Stimulated activated CD4-positive, alpha-beta T cell treated with anti-CD3 and anti-CD28 coated beads, Interleukin-2, amount 100 ng/mL, for 48 hours (primary cell): ENCODE data around the gene MTARC2.
"Not testable (repeated sequence)": the region's sequence is repeated elsewhere in the genome, so short reads cannot be mapped to it uniquely, and the experiment has no call there.

ENCODE experiments used
- DNase-seq, 2 donors: peaks; one replicate each; pipeline ENCODE4 v3.0.0-alpha.2; 2020

MTARC2 gene

DNA sequence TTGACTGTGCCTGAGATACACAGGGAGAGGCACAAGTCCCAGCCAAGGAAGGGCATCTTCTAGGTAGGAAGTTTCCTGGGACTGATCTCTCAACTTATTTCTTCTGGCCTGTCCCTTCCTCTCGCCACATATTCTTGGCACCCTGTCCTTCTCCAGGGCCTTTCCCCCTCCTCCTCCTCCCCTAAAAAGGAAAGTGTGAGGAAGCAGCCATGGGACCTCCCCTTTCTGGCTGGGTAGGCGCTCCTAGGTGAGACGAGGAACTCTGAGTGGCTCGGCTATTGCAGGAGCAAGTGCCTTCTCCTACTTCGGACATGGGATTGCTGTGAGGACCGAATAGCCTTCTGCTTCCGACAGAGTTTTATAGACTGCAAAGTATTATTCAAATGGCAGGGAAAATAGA, 15.5 kb upstream of the MTARC2 start:
- DNase-seq: no peak

DNA sequence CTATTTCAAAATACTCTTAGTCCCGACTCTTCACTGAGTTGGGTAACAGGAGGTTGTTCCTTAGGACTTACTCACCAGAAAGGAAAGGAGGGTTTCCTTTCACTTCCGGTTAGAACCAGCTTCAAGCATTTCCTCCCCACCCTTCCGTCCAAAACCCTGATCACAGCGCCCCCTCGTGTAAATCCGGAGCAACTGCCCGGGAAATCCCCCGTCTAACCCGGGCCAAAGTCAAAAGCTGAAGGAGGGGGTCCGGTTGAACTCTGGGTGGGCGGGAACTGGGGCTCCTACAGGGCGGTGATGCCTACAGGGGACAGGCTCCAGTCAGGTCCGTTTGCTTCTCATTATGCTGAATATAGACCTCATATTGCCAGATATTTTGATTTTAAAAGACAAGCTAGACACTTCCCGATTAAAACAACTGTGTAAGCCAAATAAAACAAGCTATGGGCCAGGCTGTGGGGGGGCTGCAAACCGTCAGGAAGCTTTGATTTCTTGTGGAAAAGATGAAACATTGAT, 15.0 kb upstream of the MTARC2 start:
- peak; percentile 84 for DNase-seq

DNA sequence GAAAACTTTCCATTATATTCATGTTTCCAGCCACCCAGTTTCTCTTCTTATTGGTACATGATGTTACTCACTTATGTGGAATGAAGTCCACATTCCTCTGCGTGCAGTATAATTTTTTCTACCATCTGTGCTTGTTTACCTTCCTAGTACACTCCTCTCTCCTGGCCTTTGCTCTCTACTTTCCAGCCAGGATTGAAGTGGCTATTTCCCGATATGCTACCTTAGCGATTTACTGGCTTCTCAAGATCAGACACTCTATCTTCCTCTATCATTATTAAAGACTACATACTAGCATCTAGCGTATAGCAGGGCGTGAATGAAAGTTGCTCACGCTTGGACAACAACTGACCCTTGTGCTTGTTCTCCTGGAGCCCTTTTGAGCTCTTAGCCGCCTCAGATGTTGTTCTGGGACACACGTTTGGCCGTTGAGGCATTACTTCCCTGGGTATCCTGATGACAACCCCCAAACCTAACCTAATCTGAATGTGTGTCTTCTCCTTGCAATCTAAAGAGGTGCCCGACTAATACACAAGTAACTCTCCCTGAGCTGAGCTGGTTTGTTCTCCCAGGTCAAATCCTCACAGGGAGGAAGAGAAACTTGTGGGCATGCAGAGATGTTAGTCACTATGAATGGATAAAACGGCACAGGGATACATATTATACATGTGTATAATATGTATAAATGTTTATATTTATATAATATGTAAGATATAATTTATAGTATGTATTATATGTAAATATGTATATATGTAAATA, 13.4 kb upstream of the MTARC2 start:
- no peak for DNase-seq

DNA sequence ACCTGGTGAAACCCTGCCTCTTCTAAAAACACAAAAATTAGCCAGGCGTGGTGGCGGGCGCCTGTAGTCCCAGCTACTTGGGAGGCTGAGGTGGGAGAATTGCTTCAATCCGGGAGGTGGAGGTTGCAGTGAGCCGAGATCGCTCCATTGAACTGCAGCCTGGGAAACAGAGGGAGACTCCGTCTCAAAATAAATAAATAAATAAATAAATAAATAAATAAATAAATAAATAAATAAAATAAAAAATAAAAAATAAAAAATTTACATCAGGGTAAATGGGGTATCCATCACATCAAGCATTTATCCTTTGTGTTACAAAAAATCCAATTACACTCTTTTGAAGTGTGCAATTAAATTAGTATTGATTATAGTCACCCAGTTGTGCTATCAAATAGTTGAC, 11.8 kb upstream of the MTARC2 start:
- DNase-seq: not testable (repeated sequence)

DNA sequence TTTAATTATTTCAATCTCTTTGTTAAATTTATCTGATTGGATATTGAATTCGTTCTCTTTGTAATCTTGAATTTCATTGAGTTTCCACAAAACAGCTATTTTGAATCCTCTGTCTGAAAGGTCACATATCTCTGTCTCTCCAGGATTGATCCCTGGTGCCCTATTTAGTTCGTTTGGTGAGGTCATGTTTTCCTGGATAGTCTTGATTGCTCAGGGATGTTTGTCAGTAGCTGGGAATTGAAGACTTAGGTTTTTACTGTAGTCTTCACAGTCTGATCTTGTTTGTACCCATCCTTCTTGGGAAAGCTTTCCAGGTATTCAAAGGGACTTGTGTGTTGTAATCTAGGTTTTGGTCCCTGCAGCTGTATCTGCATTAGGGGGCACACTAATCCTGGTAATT, 6.8 kb upstream of the MTARC2 start:
- no peak for DNase-seq

DNA sequence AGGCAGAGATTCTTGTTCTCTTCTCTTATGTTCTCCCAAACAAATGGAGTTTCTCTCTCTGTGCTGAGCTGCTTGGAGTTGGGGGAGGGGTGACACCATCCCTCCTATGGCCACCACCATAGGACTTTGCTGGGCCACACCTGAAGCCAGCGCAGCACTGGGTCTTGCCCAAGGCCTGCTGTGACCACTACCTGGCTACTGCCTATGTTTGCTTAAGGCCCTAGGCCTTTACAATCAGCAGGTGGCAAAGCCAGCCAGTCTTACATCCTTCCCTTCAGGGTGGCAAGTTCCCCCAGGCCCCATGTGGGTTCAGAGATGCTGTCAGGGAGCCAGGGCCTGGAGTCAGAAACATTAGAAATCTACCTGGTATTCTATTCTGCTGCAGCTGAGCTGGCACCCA, 6.3 kb upstream of the MTARC2 start:
- no peak for DNase-seq

DNA sequence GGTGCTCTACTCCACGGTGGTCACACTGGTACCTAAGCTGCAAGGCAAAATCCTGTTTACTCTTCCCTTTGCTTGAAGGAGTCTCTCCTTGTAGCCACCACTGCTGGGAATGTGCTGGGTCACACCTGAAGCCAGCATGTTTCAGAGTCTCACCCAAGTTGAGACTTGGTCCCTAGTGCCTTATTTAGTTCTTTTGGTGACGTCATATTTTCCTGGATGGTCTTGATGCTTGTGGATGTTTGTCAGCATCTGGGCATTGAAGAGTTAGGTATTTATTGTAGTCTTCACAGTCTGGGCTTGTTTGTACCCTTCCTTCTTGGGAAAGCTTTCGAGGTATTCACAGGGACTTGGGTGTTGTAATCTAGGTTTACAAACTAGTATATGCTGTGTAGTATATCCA, 5.6 kb upstream of the MTARC2 start:
- no peak for DNase-seq

DNA sequence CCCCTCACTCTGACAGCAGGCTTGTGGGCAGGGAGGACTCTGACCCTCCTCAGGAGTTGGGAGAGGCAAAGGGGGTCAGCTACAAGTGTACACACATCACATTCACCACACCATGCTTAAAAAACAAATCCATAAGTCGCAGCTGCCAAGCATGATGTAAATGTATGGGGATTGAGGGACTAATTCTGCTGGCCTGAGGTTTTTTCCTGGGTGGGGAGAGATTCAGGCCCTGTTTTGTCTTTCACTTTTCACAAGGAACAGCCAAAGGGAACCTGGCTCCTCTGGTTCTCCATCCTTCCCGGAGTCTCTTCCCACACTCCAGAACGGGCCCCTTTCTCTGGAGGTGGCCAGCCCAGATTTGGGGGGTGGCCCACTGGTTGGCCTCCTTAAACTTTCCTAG, 1.3 kb upstream of the MTARC2 start:
- no peak for DNase-seq

DNA sequence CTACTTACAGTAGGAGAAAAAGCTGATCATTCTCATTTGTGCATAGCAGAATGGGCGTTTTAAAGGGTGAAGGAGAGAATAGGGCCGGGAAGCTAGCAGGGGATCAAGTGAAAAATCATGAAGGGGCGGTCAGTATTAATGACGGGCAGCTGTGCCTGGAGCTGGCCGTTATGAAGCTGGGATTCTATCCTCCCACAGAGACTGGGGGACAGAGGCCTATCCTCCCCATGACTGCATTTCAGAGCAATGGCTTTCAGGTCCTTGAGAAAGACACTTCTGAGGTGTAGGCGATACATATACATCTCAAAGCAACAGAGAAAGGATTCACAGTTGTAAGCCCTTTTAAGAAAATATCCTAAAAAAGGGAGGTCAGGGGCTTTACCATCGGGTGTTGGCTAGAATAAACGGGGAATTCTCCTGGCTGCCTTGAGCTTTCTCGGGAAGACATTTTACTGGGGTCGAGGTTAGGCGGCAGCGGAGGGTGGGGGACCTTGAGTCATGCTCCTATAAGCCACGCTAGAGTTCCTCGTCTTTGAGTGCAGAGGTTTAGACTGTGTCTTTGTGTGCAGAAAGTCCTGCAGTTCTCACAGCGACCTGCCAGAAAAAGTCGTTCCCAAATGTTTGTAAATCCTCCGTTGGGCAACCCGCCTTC, 559 bp upstream of the MTARC2 start:
- no peak for DNase-seq

DNA sequence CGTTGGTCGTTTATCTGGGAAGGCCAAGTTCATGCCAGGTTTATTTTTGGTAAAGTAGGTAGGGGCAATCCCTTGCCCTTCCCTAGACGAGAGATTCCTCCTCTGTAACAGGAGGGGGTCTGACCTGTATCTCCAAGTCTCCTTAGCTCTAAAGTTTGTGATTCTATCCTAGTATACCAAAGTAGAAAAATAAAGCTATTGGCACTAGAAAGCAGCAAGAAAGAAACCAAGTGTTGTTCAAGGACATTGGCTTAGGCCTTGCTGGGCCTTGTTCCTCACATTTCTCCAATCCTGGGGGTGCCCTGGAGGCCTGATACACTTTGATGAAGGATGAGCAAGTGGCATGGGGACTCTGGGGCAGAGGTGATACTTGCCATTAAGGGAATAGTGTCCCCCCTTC, 814 bp downstream of the MTARC2 start:
- no peak for DNase-seq

DNA sequence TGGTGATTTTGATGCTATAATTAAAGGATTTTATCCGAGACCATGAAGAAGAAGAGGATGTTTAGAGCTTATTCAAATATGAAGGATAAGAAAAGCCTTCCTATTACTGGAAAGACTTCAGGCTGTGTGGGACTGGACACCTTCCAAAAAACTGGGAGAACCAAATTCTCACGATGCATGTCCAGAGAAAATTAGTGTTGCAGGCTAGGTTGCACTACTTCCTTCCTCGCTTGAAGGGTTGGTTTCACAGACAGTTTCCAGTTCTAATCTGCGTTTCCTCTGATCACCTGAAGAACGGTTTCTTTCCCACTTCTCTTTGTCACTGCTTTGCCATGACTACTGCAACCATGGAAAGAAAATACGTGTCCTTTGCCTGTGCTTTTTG, 2.0 kb downstream of the MTARC2 start:
- no peak for DNase-seq

DNA sequence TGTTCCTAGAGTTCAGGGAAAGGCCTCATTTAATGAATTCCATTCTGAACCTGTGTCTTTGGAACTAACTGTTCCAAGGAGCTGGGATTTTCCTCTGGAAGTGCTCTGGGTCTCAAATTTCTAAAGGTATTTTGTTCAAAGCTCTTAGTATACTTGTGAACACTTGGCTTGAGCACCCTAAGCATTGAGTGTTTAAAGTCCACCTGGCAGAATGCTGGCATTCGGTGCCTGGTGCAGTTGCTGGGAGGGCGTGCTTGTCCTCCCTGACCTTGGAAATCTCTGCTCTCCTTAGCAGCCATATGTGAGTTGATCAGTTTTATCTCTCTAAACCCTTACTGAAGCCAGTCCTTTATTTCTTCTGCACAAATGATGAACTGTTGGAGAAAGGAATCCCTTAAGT, 3.0 kb downstream of the MTARC2 start:
- no peak for DNase-seq

DNA sequence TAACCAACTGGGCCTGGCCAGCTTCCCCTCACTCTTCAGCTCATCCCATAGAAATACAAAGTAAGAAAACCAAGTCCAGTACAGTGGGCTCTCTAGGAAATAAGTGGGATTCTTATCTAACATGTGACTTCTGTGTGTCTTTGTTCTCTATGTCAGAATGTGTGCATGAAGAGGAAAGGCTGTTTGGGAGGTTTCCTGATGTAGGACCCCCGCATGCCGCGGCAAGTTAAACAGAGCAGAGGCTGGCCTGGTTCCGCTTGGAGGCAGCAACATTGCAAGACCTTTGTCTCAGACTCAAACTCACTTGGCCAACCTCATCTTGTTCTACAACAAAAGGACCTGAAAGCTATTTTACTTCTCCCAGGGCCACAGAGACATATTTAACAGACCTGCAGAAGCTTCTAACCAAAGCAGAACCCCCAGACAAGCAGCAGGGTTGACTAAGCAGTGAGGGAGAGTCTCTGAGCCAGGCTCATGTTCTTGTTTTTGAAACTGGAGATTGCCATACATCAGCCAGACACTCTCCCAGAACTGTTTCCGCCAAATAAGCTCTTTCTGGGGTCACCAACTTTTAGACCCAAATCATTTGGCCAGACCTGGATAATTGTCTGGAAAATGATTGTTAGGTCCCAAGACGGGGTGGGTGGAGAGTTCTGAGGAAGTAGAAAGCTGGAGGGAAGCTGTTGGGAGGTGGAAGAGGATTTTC, 6.2 kb downstream of the MTARC2 start:
- no peak for DNase-seq

DNA sequence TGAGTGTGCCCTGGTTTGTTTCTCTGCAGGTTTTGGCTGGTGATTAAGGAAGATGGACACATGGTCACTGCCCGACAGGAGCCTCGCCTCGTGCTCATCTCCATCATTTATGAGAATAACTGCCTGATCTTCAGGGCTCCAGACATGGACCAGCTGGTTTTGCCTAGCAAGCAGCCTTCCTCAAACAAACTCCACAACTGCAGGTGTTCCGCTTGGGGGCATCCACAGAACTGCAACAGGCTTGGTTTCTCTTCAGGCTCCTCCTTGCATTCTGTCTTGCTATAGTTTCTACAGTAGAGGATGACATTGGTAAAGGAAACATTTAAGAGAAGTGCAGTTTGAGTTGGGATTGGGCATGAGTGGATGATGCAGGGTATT, 6.8 kb downstream of the MTARC2 start:
- no peak for DNase-seq

DNA sequence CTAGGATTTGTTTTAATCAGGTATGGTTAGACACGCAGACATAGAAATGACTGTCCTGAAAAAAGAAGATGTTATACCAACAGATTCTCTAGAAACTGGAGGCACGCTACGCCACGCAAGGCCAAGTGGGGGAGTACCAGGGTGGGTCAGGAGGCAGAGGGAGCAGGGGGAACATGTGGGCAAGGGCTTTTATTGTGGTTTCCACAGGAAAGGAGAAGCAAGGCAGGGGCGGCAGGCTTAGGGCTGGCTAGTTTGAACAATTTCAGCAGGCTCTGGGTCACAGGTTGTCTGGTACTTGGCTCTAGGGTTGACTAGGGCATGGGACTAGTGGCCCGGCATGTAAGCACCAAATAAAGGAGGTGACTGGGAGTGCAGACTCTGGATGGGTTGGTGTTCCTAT, 7.2 kb downstream of the MTARC2 start:
- no peak for DNase-seq

DNA sequence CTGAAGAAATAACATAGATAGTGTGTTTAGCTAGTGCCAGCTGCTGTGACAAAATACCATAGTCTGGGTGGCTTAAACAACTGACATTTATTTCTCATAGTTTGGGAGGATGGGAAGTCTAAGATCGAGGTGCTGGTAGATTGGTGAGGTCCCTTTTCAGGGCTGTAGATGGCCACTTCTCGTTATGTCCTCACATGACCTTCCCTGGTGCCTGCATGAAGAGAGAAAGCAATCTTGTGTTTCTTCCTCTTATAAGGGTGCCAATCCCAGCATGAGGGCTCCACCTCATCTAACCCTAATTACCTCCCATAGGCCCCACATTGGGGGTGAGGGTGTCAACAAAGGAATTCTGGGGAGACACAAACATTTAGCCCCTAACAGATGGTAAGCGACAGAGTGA, 9.3 kb downstream of the MTARC2 start:
- no peak for DNase-seq

DNA sequence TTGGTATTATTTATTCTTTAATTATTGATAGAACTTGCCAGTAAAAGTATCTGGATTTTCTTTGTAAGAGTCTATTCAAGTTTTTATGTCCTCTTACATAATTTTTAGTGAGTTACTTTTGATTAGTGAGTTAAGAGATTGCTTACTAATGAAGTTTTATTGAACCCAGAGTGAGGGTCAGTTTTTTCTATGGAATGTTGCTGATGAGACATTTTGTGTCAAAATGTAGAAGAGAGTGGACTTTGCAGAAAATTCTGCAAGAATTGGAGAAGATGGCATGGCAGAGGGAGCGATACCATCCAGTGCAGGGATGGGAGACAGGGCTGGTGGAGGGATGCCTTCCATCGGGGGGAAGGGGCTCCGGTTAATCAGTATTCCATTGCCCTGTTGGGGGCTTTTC, 11.0 kb downstream of the MTARC2 start:
- DNase-seq: no peak

DNA sequence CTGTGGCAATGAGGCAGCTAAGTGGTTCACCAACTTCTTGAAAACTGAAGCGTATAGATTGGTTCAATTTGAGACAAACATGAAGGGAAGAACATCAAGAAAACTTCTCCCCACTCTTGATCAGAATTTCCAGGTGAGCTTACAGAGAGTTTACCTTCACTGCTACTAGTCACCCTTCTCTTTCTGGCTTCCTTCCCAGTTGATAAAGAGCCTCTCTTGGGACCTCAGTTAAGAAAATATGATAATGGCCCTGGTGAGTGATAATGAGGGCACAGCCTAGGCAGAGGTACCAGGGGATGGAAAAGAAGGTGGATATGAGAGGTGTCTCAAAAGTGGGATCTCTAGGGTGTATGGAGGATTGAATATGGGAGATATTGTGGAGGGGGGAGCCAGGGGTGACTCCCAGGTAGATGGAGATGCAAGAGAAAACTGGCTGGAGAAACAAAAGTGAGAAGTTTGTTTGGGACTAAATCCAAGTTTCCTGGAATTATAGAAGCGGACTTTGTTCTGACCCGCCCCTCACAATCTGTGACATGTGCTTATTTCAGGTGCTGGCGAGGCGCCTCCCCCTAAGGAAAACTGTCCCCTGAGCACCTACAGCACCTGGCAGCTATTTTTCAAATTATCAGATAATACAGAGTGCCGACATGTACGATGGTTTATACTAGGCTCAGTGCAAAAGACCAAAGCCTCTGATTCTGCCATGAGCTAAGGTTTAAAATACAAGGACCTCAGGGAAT, 13.7 kb downstream of the MTARC2 start:
- DNase-seq: no peak

DNA sequence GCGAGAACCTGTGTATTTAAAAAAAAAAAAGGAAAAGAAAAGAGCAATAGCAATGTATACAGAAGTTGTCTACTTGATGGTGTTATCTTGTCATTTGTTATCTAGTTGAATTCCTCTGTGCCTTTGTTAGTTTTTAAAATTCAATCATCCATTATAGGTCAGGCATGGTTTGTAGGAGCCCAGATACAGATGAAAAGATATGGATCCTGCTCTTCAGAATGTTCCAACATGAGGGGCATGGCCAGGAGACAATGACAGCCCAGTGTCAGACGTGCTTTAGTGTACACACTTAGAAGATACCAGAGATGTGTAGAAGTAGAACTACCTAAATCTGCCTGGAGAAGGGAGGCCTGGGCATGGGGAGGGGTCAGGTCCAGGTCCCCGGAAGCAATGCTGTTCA, 16.6 kb downstream of the MTARC2 start:
- DNase-seq: no peak

DNA sequence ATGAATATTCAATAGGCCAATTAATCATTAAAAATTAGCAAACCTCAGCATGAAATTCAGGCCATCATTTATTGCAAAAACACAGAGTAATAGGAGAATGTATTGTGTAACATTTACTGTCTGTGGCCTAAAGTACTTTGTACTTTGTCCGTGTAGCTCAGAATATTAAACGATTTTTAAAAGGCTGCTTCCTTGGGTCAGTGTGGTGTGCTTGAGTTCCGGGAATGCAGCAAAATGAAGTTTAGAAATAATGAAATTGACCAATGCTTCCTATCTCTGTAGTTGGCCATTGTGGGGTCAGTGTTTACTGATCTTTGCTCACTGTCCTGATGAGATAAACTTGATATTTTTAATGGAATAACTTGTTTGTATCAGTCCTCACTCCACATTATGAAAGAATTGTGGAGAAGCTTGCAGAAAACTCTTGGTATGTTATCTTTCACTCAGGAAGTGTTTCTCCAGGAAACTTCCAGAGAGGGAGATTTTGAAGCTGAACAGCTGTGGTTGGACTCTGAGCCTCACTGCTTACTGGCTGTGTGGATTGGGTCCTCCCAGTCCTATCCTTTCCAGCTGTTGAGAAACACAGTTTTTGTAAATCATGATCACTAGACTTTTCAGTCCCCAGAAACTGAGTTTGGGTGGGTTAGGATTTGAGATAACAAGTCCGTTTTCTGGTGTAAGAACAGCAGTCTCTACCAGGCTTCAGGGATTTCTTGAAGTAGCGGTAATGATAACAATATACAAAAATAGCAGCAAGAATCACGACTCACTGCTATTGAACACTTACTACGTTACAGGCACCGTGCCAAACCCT, 19.4 kb downstream of the MTARC2 start:
- no peak for DNase-seq

DNA sequence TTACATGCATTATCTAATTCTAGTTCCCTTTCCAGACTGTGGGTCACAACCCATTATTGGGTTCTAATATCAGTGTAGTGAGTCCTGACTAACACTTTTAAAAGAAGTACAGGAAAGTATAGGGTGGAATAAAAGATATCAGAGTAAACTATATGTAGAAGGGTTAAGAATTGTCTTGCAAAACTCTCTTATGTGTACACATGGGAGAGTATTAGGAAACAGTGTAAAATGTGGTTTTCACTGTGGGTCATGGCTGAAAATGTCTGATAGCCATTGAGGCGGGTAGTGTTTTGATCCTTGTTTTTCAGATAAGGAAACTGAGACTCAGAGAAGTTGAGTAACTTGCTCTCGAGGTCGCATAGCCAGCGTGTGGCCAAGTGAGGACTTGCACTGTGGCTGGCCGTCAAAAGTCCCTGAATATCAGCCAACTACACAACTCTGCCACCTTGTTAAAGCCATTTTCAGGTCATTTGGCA, 20.0 kb downstream of the MTARC2 start:
- no peak for DNase-seq

DNA sequence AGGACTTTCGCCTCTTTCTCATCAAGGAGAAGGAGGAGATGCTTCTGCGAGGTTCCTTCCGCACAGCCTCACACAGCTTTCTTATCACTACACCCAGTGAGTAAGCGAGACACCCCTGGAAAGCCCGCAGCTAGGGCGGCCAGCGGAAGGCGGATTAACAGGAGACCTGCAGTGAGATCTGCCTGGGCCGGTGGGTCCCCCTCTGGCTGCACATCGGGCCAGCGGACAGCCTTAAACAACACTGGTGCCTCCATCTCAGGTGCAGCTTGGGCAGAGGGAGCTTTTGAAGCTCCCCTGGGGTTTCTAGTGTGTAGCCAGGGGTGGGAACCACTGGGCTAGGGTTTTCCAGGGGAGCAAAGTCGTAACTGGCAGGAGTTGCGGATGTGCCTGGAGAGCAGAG, 21.1 kb downstream of the MTARC2 start:
- no peak for DNase-seq
